IMR-90 (cell line): ENCODE results near the gene FOXP1. TPM values are rescaled to one million over a fixed set of nuclear protein-coding genes. Genes with fewer than 3 reads are reported as not detected.

Source experiments
- ATAC-seq: fragments of 200-7000 bp; cut with Tn5 transposase; 2 replicates; pipeline ENCODE4 v1.9.1; 2020; ENCODE audit warnings: low read depth, mild to moderate bottlenecking, moderate library complexity
- BruUV-seq: library from RNA; stranded (reverse); fragments of 400-500 nt; replicated peaks from 2 replicates; lab custom pipeline; 2021; lab: Mats Ljungman, UMichigan
- CTCF ChIA-PET: fragments of 300-600 bp; formaldehyde crosslinking; extraction: SDS; loops from one replicate; lab custom pipeline; 2021; ENCODE audit warnings: antibody characterized with exemption; lab: Yijun Ruan, JAX
- POLR2A ChIA-PET: fragments of 300-600 bp; sonication (Branson Sonifier 250); formaldehyde crosslinking; loops from one replicate; lab custom pipeline; 2022; ENCODE audit warnings: antibody characterized with exemption; ENCODE audit not compliant: unreplicated experiment; lab: Charles Lee
- DNase-seq: peaks from one replicate; pipeline ENCODE4 v3.0.0; 2013
- H2AFZ ChIP-seq: replicated peaks from 2 replicates; pipeline ENCODE3; 2013; ENCODE audit warnings: low read length, mild to moderate bottlenecking; ENCODE audit not compliant: poor library complexity
- H2AK5ac ChIP-seq: 2 replicates; pipeline ENCODE4 v1.6.1; 2013; ENCODE audit warnings: low read depth, low read length, inconsistent platforms
- H2AK9ac ChIP-seq: replicated peaks from 2 replicates; pipeline ENCODE3; 2013; ENCODE audit warnings: mild to moderate bottlenecking, low read depth, low read length, moderate library complexity; ENCODE audit not compliant: poor library complexity
- H2BK120ac ChIP-seq: 2 replicates; pipeline ENCODE4 v1.6.1; 2013; ENCODE audit warnings: low read depth, low read length, inconsistent platforms
- H2BK15ac ChIP-seq: 3 replicates; pipeline ENCODE4 v1.6.1; 2013; ENCODE audit warnings: low read depth, low read length, inconsistent platforms
- H2BK20ac ChIP-seq: 2 replicates; pipeline ENCODE4 v1.6.1; 2013; ENCODE audit warnings: low read depth, mild to moderate bottlenecking, inconsistent platforms, low read length, moderate library complexity
- H2BK5ac ChIP-seq: 2 replicates; pipeline ENCODE4 v1.6.1; 2013; ENCODE audit warnings: mild to moderate bottlenecking, low read depth, low read length, inconsistent platforms; ENCODE audit not compliant: poor library complexity, severe bottlenecking
- H3K14ac ChIP-seq: replicated peaks from 2 replicates; pipeline ENCODE4 v1.6.1; 2013; ENCODE audit warnings: low read depth, low read length, inconsistent platforms
- H3K18ac ChIP-seq: 2 replicates; pipeline ENCODE4 v1.6.1; 2013; ENCODE audit warnings: low read depth, low read length, control low read depth
- H3K23ac ChIP-seq: 2 replicates; pipeline ENCODE4 v1.6.1; 2013; ENCODE audit warnings: low read depth, low read length, inconsistent platforms
- H3K27ac ChIP-seq: 2 replicates; pipeline ENCODE4 v1.5.1; 2013; ENCODE audit warnings: mild to moderate bottlenecking, control low read depth, low read length; ENCODE audit not compliant: insufficient read depth
- H3K27me3 ChIP-seq: 2 replicates; pipeline ENCODE4 v1.6.1; 2013; ENCODE audit warnings: low read length; ENCODE audit not compliant: control insufficient read depth, insufficient read depth
- H3K36me3 ChIP-seq: 2 replicates; pipeline ENCODE4 v1.6.1; 2013; ENCODE audit warnings: low read length, mixed read lengths; ENCODE audit not compliant: control insufficient read depth, insufficient read depth
- H3K4ac ChIP-seq: 2 replicates; pipeline ENCODE4 v1.6.1; 2013; ENCODE audit warnings: low read depth, low read length, inconsistent platforms
- H3K4me1 ChIP-seq: 2 replicates; pipeline ENCODE4 v1.6.1; 2013; ENCODE audit warnings: low read length, mixed read lengths; ENCODE audit not compliant: control insufficient read depth, insufficient read depth
- H3K4me2 ChIP-seq: 2 replicates; pipeline ENCODE4 v1.6.1; 2013; ENCODE audit warnings: low read depth, mild to moderate bottlenecking, control low read depth, low read length, moderate library complexity
- H3K4me3 ChIP-seq: 2 replicates; pipeline ENCODE4 v1.5.1; 2013; ENCODE audit warnings: low read depth, mild to moderate bottlenecking, control low read depth, low read length, moderate library complexity; ENCODE audit not compliant: insufficient read depth
- H3K56ac ChIP-seq: 2 replicates; pipeline ENCODE4 v1.6.1; 2013; ENCODE audit warnings: low read length, inconsistent platforms; ENCODE audit not compliant: insufficient read depth; ENCODE audit errors: extremely low read depth
- H3K79me1 ChIP-seq, 2 experiments: 2 replicates each; pipeline ENCODE4 v1.6.1; 2013; ENCODE audit warnings: low read length in 2 of 2, inconsistent platforms in 1 of 2, low read depth in 1 of 2
- H3K9ac ChIP-seq: 2 replicates; pipeline ENCODE4 v1.6.1; 2013; ENCODE audit warnings: low read depth, low read length, control low read depth
- H3K9me1 ChIP-seq: 2 replicates; pipeline ENCODE4 v1.6.1; 2013; ENCODE audit warnings: low read length, inconsistent platforms; ENCODE audit not compliant: insufficient read depth
- H3K9me3 ChIP-seq: 2 replicates; pipeline ENCODE4 v1.6.1; 2013; ENCODE audit warnings: low read length; ENCODE audit not compliant: control insufficient read depth, insufficient read depth
- H4K20me1 ChIP-seq: 2 replicates; pipeline ENCODE4 v1.6.1; 2013; ENCODE audit warnings: low read length, inconsistent platforms; ENCODE audit not compliant: insufficient read depth
- H4K5ac ChIP-seq: 2 replicates; pipeline ENCODE4 v1.6.1; 2013; ENCODE audit warnings: mild to moderate bottlenecking, low read depth, low read length, control low read depth
- H4K8ac ChIP-seq, 2 experiments: 2 replicates each; pipeline ENCODE4 v1.6.1; 2013; ENCODE audit warnings: low read depth in 2 of 2, low read length in 2 of 2, control low read depth in 1 of 2, inconsistent platforms in 1 of 2
- H4K91ac ChIP-seq: 2 replicates; pipeline ENCODE4 v1.6.1; 2013; ENCODE audit warnings: low read depth, low read length, inconsistent platforms; ENCODE audit not compliant: insufficient read depth
- BHLHE40 ChIP-seq: fragments of 150-350 bp; IDR thresholded peaks from 2 replicates; pipeline ENCODE4 v1.6.1; 2016; ENCODE audit warnings: mild to moderate bottlenecking, low read depth, low read length
- CEBPB ChIP-seq: IDR thresholded peaks from 2 replicates; pipeline ENCODE4 v1.6.1; 2012; ENCODE audit warnings: low read depth, low read length, improper control_type of control experiment
- CHD1 ChIP-seq: IDR thresholded peaks from 2 replicates; pipeline ENCODE4 v1.6.1; 2012; ENCODE audit warnings: low read depth, low read length, improper control_type of control experiment
- FOS ChIP-seq: fragments of 150-350 bp; IDR thresholded peaks from 2 replicates; pipeline ENCODE4 v1.6.1; 2016; ENCODE audit warnings: low read depth, low read length
- MAFK ChIP-seq: IDR thresholded peaks from 2 replicates; pipeline ENCODE4 v1.6.1; 2012; ENCODE audit warnings: low read depth, low read length, improper control_type of control experiment
- MAZ ChIP-seq: IDR thresholded peaks from 2 replicates; pipeline ENCODE4 v1.6.1; 2012; ENCODE audit warnings: low read depth, mild to moderate bottlenecking, low read length, improper control_type of control experiment, moderate library complexity, borderline replicate concordance
- MXI1 ChIP-seq: IDR thresholded peaks from 2 replicates; pipeline ENCODE4 v1.6.1; 2012; ENCODE audit warnings: low read depth, mild to moderate bottlenecking, low read length, moderate library complexity, borderline replicate concordance
- NFE2L2 ChIP-seq: fragments of 150-350 bp; IDR thresholded peaks from 2 replicates; pipeline ENCODE4 v1.6.1; 2016; ENCODE audit warnings: low read depth, mild to moderate bottlenecking, low read length
- POLR2A ChIP-seq: IDR thresholded peaks from 2 replicates; pipeline ENCODE4 v1.6.1; 2012; ENCODE audit warnings: mild to moderate bottlenecking, low read depth, low read length
- RAD21 ChIP-seq: IDR thresholded peaks from 2 replicates; pipeline ENCODE4 v1.6.1; 2012; ENCODE audit warnings: low read length, improper control_type of control experiment
- RCOR1 ChIP-seq: IDR thresholded peaks from 2 replicates; pipeline ENCODE4 v1.6.1; 2012; ENCODE audit warnings: mild to moderate bottlenecking, low read length, improper control_type of control experiment; ENCODE audit not compliant: insufficient replicate concordance
- RFX5 ChIP-seq: IDR thresholded peaks from 2 replicates; pipeline ENCODE4 v1.8.0; 2012; ENCODE audit warnings: low read depth, mild to moderate bottlenecking, low read length, moderate library complexity
- SMC3 ChIP-seq: fragments of 150-350 bp; IDR thresholded peaks from 2 replicates; pipeline ENCODE4 v1.6.1; 2016; ENCODE audit warnings: low read depth, mild to moderate bottlenecking, antibody characterized with exemption, low read length, moderate library complexity
- WGBS, 2 experiments: methylation state at CpG; one replicate each; pipeline versions ENCODE4 v1.1.5 to v1.1.7; 2013; ENCODE audit warnings: missing lambda C conversion rate in 2 of 2; ENCODE audit not compliant: insufficient read length in 1 of 2; ENCODE audit errors: extremely low coverage in 2 of 2; 5-methylcytosine and 5-hydroxymethylcytosine counted together
- dilution Hi-C: fragments of 300-500 bp; cut with HindIII; formaldehyde crosslinking; loops from one replicate; pipeline ENCODE4 v1.14.3; 2018; ENCODE audit warnings: low sequenced_read_pairs; ENCODE audit not compliant: unreplicated experiment
- in situ Hi-C: fragments of 300-500 bp; cut with MboI; formaldehyde crosslinking; loops from 3 replicates; pipeline ENCODE4 v1.14.3; 2019; ENCODE audit warnings: low sequenced_read_pairs, inconsistent platforms, mixed read lengths
- intact Hi-C: fragments of 100-400 bp; cut with micrococcal nuclease; formaldehyde crosslinking; loops from 2 replicates; pipeline ENCODE4 v1.10.0; 2022
- polyA plus RNA-seq, 3 experiments: library from polyadenylated mRNA; depleted of rRNA; stranded (reverse); fragments of >200 nt; gene quantifications; 2 replicates each; pipeline ENCODE4 v1.2.3, GENCODE V29; 2012; ENCODE audit warnings: low replicate concordance in 1 of 3
- total RNA-seq: library from RNA; depleted of rRNA; stranded (reverse); fragments of >200 nt; gene quantifications from 2 replicates; pipeline ENCODE4 v1.2.3, GENCODE V29; 2012
- TF ChIP-seq, protein P1 (sequence below): fragments of 150-350 bp; IDR thresholded peaks from 2 replicates; pipeline ENCODE4 v1.6.1; 2017; ENCODE audit warnings: mild to moderate bottlenecking, antibody characterized with exemption, low read length, low read depth
- TF ChIP-seq, protein P2 (sequence below): fragments of 150-350 bp; IDR thresholded peaks from 2 replicates; pipeline ENCODE4 v1.6.1; 2016; ENCODE audit warnings: low read depth, mild to moderate bottlenecking, low read length, moderate library complexity, borderline replicate concordance
- TF ChIP-seq, protein P3 (sequence below): conservative IDR thresholded peaks from 2 replicates; pipeline ENCODE4 v1.5.1; 2012; ENCODE audit warnings: mild to moderate bottlenecking, low read depth, low read length, improper control_type of control experiment

Gene FOXP1
- total and polyA plus RNA-seq, 2 of the 4 experiments (the other 2 are of a cell fraction) = 37.0 to 132 TPM

DNA sequence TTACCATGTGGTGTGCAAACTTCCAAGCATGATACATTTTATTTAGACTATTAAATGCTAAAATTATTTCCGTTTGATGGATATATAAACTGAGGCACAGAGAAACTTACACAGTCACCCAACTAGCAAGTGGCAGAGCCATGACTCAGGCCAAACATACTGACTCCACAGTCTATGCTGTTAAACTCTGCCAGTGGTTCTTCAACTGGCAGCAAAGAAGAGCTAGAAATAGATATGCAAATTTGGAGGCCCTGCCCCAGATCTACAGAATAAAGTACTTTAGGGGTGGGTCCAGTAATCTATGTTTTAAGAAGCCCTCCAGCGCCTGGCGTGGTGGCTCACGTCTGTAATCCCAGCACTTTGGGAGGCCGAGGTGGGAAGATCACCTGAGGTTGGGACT, 400.0 kb downstream of the FOXP1 start:
- Histone ChIP-seq H3K14ac (no peak overlapping the region), H2BK5ac (no peak overlapping the region), H3K9ac (no peak overlapping the region), H4K20me1 (no peaks in the 10 kb centered on the region), H3K27me3 (no peaks in the 10 kb centered on the region), H3K23ac (no peak overlapping the region), H4K91ac (no peak overlapping the region), H3K4me3 (no peak overlapping the region), H2BK15ac (no peak overlapping the region), H2AFZ (no peak overlapping the region), H3K9me1 (no peaks in the 10 kb centered on the region), H3K27ac (no peak overlapping the region), H3K18ac (no peak overlapping the region), H2AK5ac (no peak overlapping the region), H3K36me3 (no peaks in the 10 kb centered on the region), H2BK120ac (no peak overlapping the region), H4K5ac (no peak overlapping the region), H3K79me1 (peaks cover 3 to 4% of the 10 kb centered on the region in 2 experiments; a peak in 2 of 4 replicates), H2BK20ac (no peak overlapping the region), H3K9me3 (no peaks in the 10 kb centered on the region), H3K4me1 (peaks cover 2% of the 10 kb centered on the region; the same call in 1 of the 2 replicates), H3K4ac (no peak overlapping the region), H4K8ac (no peak overlapping the region), H3K56ac (no peak overlapping the region), H3K4me2 (no peak overlapping the region), H2AK9ac (no peak overlapping the region)
- in situ Hi-C loops = no loop called here
- no TSS peak for BruUV-seq
- ChIA-PET POLR2A (no interaction called here), CTCF (no interaction called here)
- ATAC-seq = no peak
- DNase-seq = no peak
- intact Hi-C loops = no loop called here
- dilution Hi-C loops = no loop called here
- TF ChIP-seq BHLHE40 = no peak
- no peak for TF ChIP-seq SMC3
- no peak for TF ChIP-seq RAD21
- no peak for TF ChIP-seq MXI1
- no peak for TF ChIP-seq FOS
- TF ChIP-seq CEBPB = no peak
- TF ChIP-seq, protein P1, sequence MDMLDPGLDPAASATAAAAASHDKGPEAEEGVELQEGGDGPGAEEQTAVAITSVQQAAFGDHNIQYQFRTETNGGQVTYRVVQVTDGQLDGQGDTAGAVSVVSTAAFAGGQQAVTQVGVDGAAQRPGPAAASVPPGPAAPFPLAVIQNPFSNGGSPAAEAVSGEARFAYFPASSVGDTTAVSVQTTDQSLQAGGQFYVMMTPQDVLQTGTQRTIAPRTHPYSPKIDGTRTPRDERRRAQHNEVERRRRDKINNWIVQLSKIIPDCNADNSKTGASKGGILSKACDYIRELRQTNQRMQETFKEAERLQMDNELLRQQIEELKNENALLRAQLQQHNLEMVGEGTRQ = no peak
- TF ChIP-seq RCOR1 = no peak
- no peak for TF ChIP-seq POLR2A
- TF ChIP-seq, protein P2, sequence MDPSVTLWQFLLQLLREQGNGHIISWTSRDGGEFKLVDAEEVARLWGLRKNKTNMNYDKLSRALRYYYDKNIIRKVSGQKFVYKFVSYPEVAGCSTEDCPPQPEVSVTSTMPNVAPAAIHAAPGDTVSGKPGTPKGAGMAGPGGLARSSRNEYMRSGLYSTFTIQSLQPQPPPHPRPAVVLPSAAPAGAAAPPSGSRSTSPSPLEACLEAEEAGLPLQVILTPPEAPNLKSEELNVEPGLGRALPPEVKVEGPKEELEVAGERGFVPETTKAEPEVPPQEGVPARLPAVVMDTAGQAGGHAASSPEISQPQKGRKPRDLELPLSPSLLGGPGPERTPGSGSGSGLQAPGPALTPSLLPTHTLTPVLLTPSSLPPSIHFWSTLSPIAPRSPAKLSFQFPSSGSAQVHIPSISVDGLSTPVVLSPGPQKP = no peak
- TF ChIP-seq RFX5 = no peak
- TF ChIP-seq MAZ = no peak
- TF ChIP-seq, protein P3, sequence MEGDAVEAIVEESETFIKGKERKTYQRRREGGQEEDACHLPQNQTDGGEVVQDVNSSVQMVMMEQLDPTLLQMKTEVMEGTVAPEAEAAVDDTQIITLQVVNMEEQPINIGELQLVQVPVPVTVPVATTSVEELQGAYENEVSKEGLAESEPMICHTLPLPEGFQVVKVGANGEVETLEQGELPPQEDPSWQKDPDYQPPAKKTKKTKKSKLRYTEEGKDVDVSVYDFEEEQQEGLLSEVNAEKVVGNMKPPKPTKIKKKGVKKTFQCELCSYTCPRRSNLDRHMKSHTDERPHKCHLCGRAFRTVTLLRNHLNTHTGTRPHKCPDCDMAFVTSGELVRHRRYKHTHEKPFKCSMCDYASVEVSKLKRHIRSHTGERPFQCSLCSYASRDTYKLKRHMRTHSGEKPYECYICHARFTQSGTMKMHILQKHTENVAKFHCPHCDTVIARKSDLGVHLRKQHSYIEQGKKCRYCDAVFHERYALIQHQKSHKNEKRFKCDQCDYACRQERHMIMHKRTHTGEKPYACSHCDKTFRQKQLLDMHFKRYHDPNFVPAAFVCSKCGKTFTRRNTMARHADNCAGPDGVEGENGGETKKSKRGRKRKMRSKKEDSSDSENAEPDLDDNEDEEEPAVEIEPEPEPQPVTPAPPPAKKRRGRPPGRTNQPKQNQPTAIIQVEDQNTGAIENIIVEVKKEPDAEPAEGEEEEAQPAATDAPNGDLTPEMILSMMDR = no peak
- no peak for TF ChIP-seq MAFK
- TF ChIP-seq NFE2L2 = no peak
- no peak for TF ChIP-seq CHD1
- no CpG with 5 or more reads among the region's 5 CpGs for WGBS, 2 experiments
